Measurements from ENCODE around the gene RASSF9. TPM values are rescaled to one million over a fixed set of nuclear protein-coding genes. Genes with fewer than 3 reads are reported as not detected.

RASSF9 gene
- total RNA-seq (10 to 100 TPM in 4 of 10 donors, 1 to 10 TPM in 6; 2.3 to 15.2 (median 7.6) TPM), polyA plus RNA-seq (1 to 10 TPM in 1 of 2 donors, under 1 TPM in 1; 0.84 to 1.3 TPM)
- long read RNA-seq, donor 1, partial matches to known transcripts: 0 of 1 reads
- long read RNA-seq, donor 1, other reads (novel, unspliced or antisense): 1 of 1 reads
- long read RNA-seq, donor 2, full-length matches to known transcripts: 2 of 4 reads
- long read RNA-seq, donor 2, partial matches to known transcripts: 0 of 4 reads
- long read RNA-seq, donor 2, other reads (novel, unspliced or antisense): 2 of 4 reads
- long read RNA-seq, donor 3, full-length matches to known transcripts: 1 of 2 reads
- long read RNA-seq, donor 3, partial matches to known transcripts: 0 of 2 reads
- long read RNA-seq, donor 3, other reads (novel, unspliced or antisense): 1 of 2 reads

DNA sequence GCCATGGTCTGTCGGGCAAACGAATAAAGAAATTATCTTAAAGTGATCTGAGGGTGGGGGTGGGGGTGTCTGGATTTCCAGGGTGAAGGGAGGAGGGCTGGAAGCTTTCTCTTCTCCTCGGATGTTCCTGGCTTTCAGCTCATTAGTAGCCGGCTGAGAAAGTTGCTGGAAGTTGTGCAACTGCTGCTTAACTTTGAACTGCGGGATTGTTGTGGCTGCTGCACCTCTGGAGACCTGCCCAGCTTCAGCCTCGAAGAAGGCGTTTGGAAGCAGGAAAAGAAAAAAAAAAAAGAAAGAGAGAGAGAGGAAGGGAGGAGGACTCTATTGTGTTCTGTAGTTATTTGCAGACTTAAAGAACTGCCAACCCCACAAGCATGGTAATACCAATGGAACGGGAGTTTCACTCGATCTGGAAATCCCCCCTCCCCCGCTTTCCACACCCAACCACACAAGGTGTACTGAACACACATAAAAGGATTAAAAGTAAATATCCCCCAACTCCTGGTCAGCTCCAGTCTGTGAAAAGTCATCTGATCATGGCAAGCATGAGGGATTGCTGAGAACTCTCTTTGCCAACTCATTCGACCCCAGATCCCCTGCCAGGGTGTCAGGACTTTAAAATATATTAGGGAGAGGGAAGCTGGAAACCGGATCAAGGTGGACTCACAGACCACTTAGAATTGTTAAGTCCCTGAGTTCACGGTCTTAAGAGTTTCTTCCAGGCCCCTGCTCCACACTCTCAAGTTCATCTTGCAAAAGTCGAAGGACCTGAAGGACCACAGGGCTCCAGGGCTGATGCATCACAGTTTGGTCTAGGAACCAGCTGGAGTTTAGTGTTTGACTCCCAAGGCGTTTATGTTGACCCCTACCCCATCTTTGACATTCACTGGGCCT is at the start of gene RASSF9:
Gene RASSF9 (minus strand): TSS at position 213 of the 894 bp plus-strand sequence. CDS start 208 bp downstream, at position 5.
- ATAC-seq (peak; percentile 74 to 92 (median 86)), DNase-seq (peak; percentile 58 to 60)
- no peaks in the 10 kb centered on the region for H3K9me3 ChIP-seq
- H3K27ac ChIP-seq: peak within 1 kb of the TSS in 9 of 10 donors; percentile 69 to 93 (median 85)
- 22 to 24% methylated on average over 15 of the region's 15 CpGs for WGBS, 2 donors
- intact Hi-C loops (cut with DNase I): no loop called here
- no peaks in the 10 kb centered on the region for H3K36me3 ChIP-seq
- H3K4me1 ChIP-seq: peaks cover 0 to 41% (median 18%) of the 10 kb centered on the region in 9 donors
- H3K27me3 ChIP-seq: no peaks in the 10 kb centered on the region
- TF ChIP-seq, protein P1, sequence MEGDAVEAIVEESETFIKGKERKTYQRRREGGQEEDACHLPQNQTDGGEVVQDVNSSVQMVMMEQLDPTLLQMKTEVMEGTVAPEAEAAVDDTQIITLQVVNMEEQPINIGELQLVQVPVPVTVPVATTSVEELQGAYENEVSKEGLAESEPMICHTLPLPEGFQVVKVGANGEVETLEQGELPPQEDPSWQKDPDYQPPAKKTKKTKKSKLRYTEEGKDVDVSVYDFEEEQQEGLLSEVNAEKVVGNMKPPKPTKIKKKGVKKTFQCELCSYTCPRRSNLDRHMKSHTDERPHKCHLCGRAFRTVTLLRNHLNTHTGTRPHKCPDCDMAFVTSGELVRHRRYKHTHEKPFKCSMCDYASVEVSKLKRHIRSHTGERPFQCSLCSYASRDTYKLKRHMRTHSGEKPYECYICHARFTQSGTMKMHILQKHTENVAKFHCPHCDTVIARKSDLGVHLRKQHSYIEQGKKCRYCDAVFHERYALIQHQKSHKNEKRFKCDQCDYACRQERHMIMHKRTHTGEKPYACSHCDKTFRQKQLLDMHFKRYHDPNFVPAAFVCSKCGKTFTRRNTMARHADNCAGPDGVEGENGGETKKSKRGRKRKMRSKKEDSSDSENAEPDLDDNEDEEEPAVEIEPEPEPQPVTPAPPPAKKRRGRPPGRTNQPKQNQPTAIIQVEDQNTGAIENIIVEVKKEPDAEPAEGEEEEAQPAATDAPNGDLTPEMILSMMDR (IDR thresholded peaks at IDR 0.05): no peak
- H3K4me3 ChIP-seq: peak within 1 kb of the TSS; percentile 33 to 71 (median 58)

DNA sequence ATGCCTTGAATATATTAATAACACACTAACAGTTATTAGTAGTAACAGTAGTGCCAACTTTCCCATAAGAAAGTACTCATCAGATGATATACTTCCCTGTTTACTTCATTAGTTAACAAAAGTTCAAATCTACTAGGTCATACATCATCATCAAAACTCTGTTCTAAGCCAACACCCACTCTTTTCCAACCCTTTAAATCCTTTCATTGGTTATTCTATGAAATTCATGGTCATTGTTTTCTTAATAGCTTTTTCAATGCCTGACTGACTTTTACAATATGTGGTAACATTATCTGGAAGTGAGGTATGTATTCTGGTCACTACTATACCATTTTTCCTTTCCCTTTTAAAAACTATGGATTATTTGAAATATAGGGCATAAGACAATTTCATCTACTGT is 47.6 kb upstream of the RASSF9 start:
- intact Hi-C loops (cut with DNase I): no loop called here
- ATAC-seq: no peak
- TF ChIP-seq, protein P1 (IDR thresholded peaks at IDR 0.05): no peak
- no peak overlapping the region for H3K4me3 ChIP-seq
- no peak for DNase-seq
- H3K9me3 ChIP-seq: no peaks in the 10 kb centered on the region
- H3K36me3 ChIP-seq: no peaks in the 10 kb centered on the region
- peaks cover 0 to 14% (median 0%) of the 10 kb centered on the region in 7 donors for H3K27me3 ChIP-seq
- no peaks in the 10 kb centered on the region for H3K4me1 ChIP-seq
- no peak overlapping the region for H3K27ac ChIP-seq

DNA sequence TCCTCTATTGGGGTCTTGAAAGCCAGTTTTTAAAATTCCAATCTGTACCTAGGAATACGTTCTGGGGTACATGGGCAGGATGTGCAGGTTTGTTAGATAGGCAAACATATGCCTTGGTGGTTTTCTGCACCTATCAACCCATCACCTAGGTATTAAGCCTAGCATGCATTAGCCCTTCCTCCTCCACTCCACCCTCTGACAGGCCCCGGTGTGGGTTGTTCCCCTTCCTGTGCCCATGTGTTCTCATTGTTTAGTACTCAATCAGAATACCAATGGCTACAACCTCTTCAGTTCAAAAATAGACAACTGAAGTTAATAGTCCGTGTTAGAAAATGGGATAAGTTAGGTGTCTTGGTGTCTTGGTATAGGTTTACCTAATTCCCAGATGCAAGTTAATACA is 41.2 kb upstream of the RASSF9 start:
- no peak for ATAC-seq
- Histone ChIP-seq H3K4me3 (no peak overlapping the region), H3K4me1 (no peaks in the 10 kb centered on the region), H3K27me3 (peaks cover 0 to 14% (median 0%) of the 10 kb centered on the region in 7 donors), H3K27ac (no peak overlapping the region), H3K36me3 (no peaks in the 10 kb centered on the region), H3K9me3 (no peaks in the 10 kb centered on the region)
- intact Hi-C loops (cut with DNase I): no loop called here
- DNase-seq: no peak
- TF ChIP-seq, protein P1 (IDR thresholded peaks at IDR 0.05): no peak
- 66 to 68% methylated on average over 3 of the region's 3 CpGs for WGBS, 2 donors

DNA sequence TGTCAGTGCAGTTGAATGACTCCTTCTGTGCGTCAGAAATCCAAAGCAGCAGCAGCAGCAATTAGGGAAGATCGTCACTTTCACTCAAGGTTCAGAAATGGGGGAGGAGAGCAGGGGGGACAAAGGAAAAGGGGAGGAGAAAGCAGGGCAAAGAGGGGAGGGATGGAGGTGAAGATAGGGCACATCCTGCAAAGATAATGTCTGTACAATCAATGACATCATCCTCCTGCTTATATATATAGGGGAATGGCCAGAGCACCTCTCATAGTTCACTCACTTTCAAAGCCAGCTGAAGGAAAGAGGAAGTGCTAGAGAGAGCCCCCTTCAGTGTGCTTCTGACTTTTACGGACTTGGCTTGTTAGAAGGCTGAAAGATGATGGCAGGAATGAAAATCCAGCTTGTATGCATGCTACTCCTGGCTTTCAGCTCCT is 37.8 kb upstream of the RASSF9 start, which contains the start of gene NTS:
Gene NTS (plus strand): TSS at position 265 of the 431 bp plus-strand sequence. CDS start 109 bp downstream, at position 374.
- H3K27ac ChIP-seq: no peak within 1 kb of the TSS
- 7 to 13% methylated on average over 3 of the region's 3 CpGs for WGBS, 2 donors
- ATAC-seq: no peak
- DNase-seq: no peak
- H3K4me3 ChIP-seq: no peak within 1 kb of the TSS
- intact Hi-C loops (cut with DNase I): loop anchor here in 4 of 10 donors (5.0 kb wide), 3 partner anchors 302 to 407 kb away; no protein-coding TSS in a partner anchor
- peaks cover 0 to 6% (median 0%) of the 10 kb centered on the region in 7 donors for H3K27me3 ChIP-seq
- H3K36me3 ChIP-seq: no peaks in the 10 kb centered on the region
- H3K9me3 ChIP-seq: no peaks in the 10 kb centered on the region
- TF ChIP-seq, protein P1 (IDR thresholded peaks at IDR 0.05): no peak
- no peaks in the 10 kb centered on the region for H3K4me1 ChIP-seq
